Neuron (in vitro differentiated cells): ENCODE measurements around the gene SHROOM3.

ENCODE experiments used
- H2AFZ ChIP-seq: one replicate; pipeline ENCODE4 v1.6.1; 2013; ENCODE audit warnings: low read depth, mild to moderate bottlenecking, inconsistent platforms, low read length, moderate library complexity
- H3K27me3 ChIP-seq: one replicate; pipeline ENCODE4 v1.6.1; 2013; ENCODE audit warnings: low read length; ENCODE audit not compliant: insufficient read depth
- H3K36me3 ChIP-seq: one replicate; pipeline ENCODE4 v1.6.1; 2013; ENCODE audit warnings: low read length; ENCODE audit not compliant: insufficient read depth
- H3K4me1 ChIP-seq: one replicate; pipeline ENCODE4 v1.6.1; 2013; ENCODE audit warnings: low read length; ENCODE audit not compliant: insufficient read depth
- H3K4me3 ChIP-seq: 2 replicates; pipeline ENCODE4 v1.5.1; 2013; ENCODE audit warnings: mild to moderate bottlenecking, low read length, moderate library complexity
- H3K9me3 ChIP-seq: one replicate; pipeline ENCODE4 v1.6.1; 2013; ENCODE audit warnings: low read length

The SHROOM3 gene

GRCh38 chr4:76559236-76560071 lies 124.4 kb downstream of the SHROOM3 start:
- Histone ChIP-seq H2AFZ (no peak overlapping the region), H3K4me1 (peaks cover 55% of the 10 kb centered on the region), H3K4me3 (peak overlapping the region; percentile 8), H3K27me3 (no peaks in the 10 kb centered on the region), H3K9me3 (peaks cover 3% of the 10 kb centered on the region), H3K36me3 (peaks cover 3% of the 10 kb centered on the region)

GRCh38 chr4:76562161-76562560 lies 127.1 kb downstream of the SHROOM3 start:
- no peaks in the 10 kb centered on the region for H3K27me3 ChIP-seq
- H3K4me1 ChIP-seq: peaks cover 55% of the 10 kb centered on the region
- H3K9me3 ChIP-seq: no peaks in the 10 kb centered on the region
- H2AFZ ChIP-seq: no peak overlapping the region
- H3K4me3 ChIP-seq: no peak overlapping the region
- no peaks in the 10 kb centered on the region for H3K36me3 ChIP-seq

- H3K9me3 ChIP-seq: no peaks in the 10 kb centered on the region
- H2AFZ ChIP-seq: no peak overlapping the region
- H3K27me3 ChIP-seq: no peaks in the 10 kb centered on the region
- peaks cover 50% of the 10 kb centered on the region for H3K4me1 ChIP-seq
- H3K4me3 ChIP-seq: no peak overlapping the region
- no peaks in the 10 kb centered on the region for H3K36me3 ChIP-seq
These were observed 127.9 kb downstream of the SHROOM3 start for GRCh38 chr4:76562836-76563453.

- H2AFZ ChIP-seq: no peak overlapping the region
- H3K9me3 ChIP-seq: no peaks in the 10 kb centered on the region
- no peaks in the 10 kb centered on the region for H3K36me3 ChIP-seq
- H3K27me3 ChIP-seq: no peaks in the 10 kb centered on the region
- no peak overlapping the region for H3K4me3 ChIP-seq
- peaks cover 44% of the 10 kb centered on the region for H3K4me1 ChIP-seq
These were observed 128.6 kb downstream of the SHROOM3 start for GRCh38 chr4:76563454-76564122.

- Histone ChIP-seq H3K4me3 (no peak overlapping the region), H3K4me1 (peaks cover 39% of the 10 kb centered on the region), H3K9me3 (no peaks in the 10 kb centered on the region), H3K36me3 (no peaks in the 10 kb centered on the region), H2AFZ (no peak overlapping the region), H3K27me3 (no peaks in the 10 kb centered on the region)
These were observed 129.3 kb downstream of the SHROOM3 start for GRCh38 chr4:76564123-76564915.

- H3K9me3 ChIP-seq: no peaks in the 10 kb centered on the region
- H3K36me3 ChIP-seq: no peaks in the 10 kb centered on the region
- H3K4me1 ChIP-seq: peaks cover 32% of the 10 kb centered on the region
- H3K4me3 ChIP-seq: no peak overlapping the region
- no peaks in the 10 kb centered on the region for H3K27me3 ChIP-seq
- no peak overlapping the region for H2AFZ ChIP-seq
These were observed 133.2 kb downstream of the SHROOM3 start for GRCh38 chr4:76568262-76568661.

- Histone ChIP-seq H3K27me3 (no peaks in the 10 kb centered on the region), H3K4me1 (peaks cover 22% of the 10 kb centered on the region), H2AFZ (no peak overlapping the region), H3K4me3 (no peak overlapping the region), H3K36me3 (no peaks in the 10 kb centered on the region), H3K9me3 (peaks cover 6% of the 10 kb centered on the region)
These were observed 134.2 kb downstream of the SHROOM3 start for GRCh38 chr4:76569225-76569624.

GRCh38 chr4:76569706-76570105 lies 134.7 kb downstream of the SHROOM3 start:
- Histone ChIP-seq H3K9me3 (peaks cover 6% of the 10 kb centered on the region), H2AFZ (no peak overlapping the region), H3K27me3 (no peaks in the 10 kb centered on the region), H3K4me1 (peaks cover 22% of the 10 kb centered on the region), H3K4me3 (no peak overlapping the region), H3K36me3 (no peaks in the 10 kb centered on the region)

- Histone ChIP-seq H3K36me3 (no peaks in the 10 kb centered on the region), H3K4me1 (peaks cover 22% of the 10 kb centered on the region), H2AFZ (no peak overlapping the region), H3K27me3 (no peaks in the 10 kb centered on the region), H3K4me3 (no peak overlapping the region), H3K9me3 (peaks cover 6% of the 10 kb centered on the region)
These were observed 135.3 kb downstream of the SHROOM3 start for GRCh38 chr4:76570141-76570973.

- Histone ChIP-seq H2AFZ (no peak overlapping the region), H3K27me3 (no peaks in the 10 kb centered on the region), H3K9me3 (peaks cover 6% of the 10 kb centered on the region), H3K4me3 (no peak overlapping the region), H3K4me1 (peaks cover 22% of the 10 kb centered on the region), H3K36me3 (no peaks in the 10 kb centered on the region)
These were observed 136.2 kb downstream of the SHROOM3 start for GRCh38 chr4:76571274-76571673.

GRCh38 chr4:76572224-76572623 lies 137.2 kb downstream of the SHROOM3 start:
- Histone ChIP-seq H3K36me3 (no peaks in the 10 kb centered on the region), H3K27me3 (no peaks in the 10 kb centered on the region), H2AFZ (no peak overlapping the region), H3K4me3 (no peak overlapping the region), H3K4me1 (peaks cover 22% of the 10 kb centered on the region), H3K9me3 (peaks cover 6% of the 10 kb centered on the region)

GRCh38 chr4:76576824-76577223 lies 141.8 kb downstream of the SHROOM3 start:
- Histone ChIP-seq H3K4me1 (no peaks in the 10 kb centered on the region), H3K27me3 (no peaks in the 10 kb centered on the region), H3K4me3 (no peak overlapping the region), H3K9me3 (peaks cover 6% of the 10 kb centered on the region), H3K36me3 (no peaks in the 10 kb centered on the region), H2AFZ (no peak overlapping the region)
